GM12865 (cell line): ENCODE results near the gene EHMT1.

Source experiments
- DNase-seq: peaks from one replicate; pipeline ENCODE4 v3.0.0; 2010; ENCODE audit warnings: low read depth
- H3K4me3 ChIP-seq: 2 replicates; pipeline ENCODE4 v1.5.1; 2011; ENCODE audit warnings: mild to moderate bottlenecking, low read depth, low read length, control low read depth
- CTCF ChIP-seq: IDR thresholded peaks from 2 replicates; pipeline ENCODE4 v1.5.1; 2011; ENCODE audit warnings: low read length, control low read depth, low read depth, inconsistent platforms; ENCODE audit not compliant: insufficient read depth; ENCODE audit errors: missing control alignments

Gene EHMT1

DNA sequence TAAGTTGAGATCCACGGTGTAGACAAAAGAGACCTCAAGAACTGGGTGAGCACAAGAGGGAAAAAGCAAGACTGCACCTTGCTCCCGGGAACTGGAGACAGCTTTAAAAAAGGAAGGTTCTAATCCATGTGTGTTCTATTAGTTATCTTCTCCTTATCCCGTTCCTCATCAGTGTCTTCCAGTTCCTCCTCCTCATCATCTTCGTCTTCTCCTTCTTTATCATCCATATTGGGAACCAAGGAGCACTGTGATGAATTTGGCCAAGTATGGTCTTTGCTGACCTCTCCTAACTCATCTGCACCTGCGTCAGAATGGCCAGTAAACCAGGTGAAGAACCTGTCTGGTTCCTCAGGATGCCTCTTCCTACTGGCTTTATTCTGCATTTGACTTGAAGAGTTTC is 22.1 kb downstream of the EHMT1 start:
- DNase-seq, result no peak
- no peak overlapping the region for H3K4me3 ChIP-seq
- no peak for TF ChIP-seq CTCF

DNA sequence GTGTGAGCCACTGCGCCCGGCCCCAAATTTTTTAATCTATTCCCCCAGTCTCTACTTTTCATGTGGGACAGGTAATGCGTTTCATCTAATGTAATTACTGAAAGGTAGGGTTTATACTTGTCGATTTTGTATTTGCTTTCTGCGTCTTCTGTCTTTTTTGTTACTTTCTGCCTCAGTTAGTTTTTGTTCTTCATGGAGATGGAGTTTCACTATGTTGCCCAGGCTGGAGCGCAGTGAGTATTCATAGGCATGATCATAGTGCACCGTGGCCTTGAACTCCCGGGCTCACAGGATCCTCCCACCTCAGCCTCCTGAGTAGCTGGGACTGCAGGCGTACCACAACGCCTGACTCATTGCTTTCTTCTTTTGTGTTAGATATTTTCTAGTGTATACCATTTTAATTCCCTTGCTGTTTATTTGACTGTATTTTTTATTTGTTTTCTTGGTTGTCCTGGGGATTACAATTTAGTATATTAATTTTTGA is 23.4 kb downstream of the EHMT1 start:
- no peak for TF ChIP-seq CTCF
- no peak for DNase-seq
- no peak overlapping the region for H3K4me3 ChIP-seq

DNA sequence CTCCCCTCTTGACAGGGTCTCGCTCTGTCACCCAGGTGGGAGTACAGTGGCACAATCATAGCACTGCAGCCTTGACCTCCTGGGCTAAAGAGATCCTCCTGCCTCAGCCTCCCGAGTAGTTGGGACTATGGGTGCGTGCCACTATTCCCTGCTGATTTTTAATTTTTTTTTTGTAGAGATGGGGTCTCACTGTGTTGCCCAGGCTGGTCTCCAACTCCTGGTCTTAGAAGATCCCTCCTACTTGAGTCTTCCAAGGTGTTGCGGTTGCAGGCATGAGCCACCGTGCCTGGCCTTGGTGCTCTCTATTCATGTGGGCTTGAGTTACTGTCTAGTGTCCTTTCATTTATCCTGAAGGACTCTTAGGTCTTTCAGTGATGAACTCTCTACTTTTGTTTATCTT is 24.1 kb downstream of the EHMT1 start:
- H3K4me3 ChIP-seq, result no peak overlapping the region
- no peak for DNase-seq
- TF ChIP-seq CTCF, result no peak

GRCh38 chr9:137643921-137644320 is 25.1 kb downstream of the EHMT1 start:
- no peak for DNase-seq
- no peak overlapping the region for H3K4me3 ChIP-seq
- TF ChIP-seq CTCF, result no peak

DNA sequence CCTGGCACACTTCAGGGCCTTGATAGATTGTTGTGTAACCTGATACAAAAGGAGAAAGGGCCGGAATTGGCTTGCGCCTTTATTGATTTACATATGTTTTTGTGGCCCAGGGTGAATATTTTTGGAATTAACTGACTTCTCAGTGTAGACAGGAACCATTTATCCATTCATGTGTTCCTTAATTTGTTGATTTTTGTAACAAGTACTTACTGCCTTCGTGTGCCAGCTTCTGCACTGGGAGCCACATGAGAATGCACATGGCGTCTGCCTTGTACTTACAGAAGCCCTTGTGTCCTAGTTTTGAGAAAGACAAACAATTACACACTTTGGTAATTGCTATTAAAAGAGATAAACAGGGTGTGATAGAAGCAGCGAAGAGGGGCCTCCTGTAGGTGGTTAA is 26.4 kb downstream of the EHMT1 start:
- no peak for DNase-seq
- H3K4me3 ChIP-seq, result no peak overlapping the region
- no peak for TF ChIP-seq CTCF

DNA sequence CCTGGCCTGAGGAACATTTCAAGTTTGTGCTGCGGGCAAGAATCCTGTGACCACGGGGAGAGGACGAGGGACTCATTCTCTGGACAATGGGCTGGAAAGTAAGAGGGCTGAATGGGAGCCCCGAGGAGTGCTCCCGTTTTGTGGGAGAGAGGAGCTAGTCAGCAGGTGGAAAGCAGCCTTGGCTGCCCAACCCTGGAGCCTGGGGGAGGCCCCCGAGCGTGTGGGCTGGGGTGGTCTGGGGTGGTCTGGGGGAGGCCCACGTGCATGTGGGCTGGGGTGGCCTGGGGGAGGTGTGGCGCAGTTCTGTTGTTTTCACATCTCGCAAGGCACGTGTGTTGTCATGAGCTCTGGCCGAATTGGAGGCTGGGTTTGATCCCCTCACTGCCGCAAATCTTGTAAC is 27.5 kb downstream of the EHMT1 start:
- DNase-seq, result no peak
- H3K4me3 ChIP-seq, result no peak overlapping the region
- TF ChIP-seq CTCF, result no peak

GRCh38 chr9:137647096-137647714 is 28.4 kb downstream of the EHMT1 start:
- TF ChIP-seq CTCF, result no peak
- DNase-seq, result no peak
- H3K4me3 ChIP-seq, result no peak overlapping the region
